Measurements from ENCODE around the gene AP2M1. TPM values are rescaled to one million over a fixed set of nuclear protein-coding genes. Genes with fewer than 3 reads are reported as not detected.
A peak's percentile ranks its signal among the peaks of the same experiment; 100 is the strongest.

AP2M1 gene
- total RNA-seq, 1 experiment from 2014 or later: 335 TPM

GRCh38 chr3:184174284-184174645 lies 390 bp upstream of the AP2M1 start:
- Histone ChIP-seq H3K27me3 (ENCODE audit: control insufficient read depth, insufficient read depth, low read length) (no peaks in the 10 kb centered on the region), H3K27ac (ENCODE audit: low read length) (peak overlapping the region; percentile 41), H3K9me3 (ENCODE audit: control insufficient read depth, insufficient read depth, low read depth, low read length) (no peaks in the 10 kb centered on the region), H3K4me1 (ENCODE audit: control insufficient read depth, insufficient read depth, low read length) (peaks cover 18% of the 10 kb centered on the region), H3K36me3 (ENCODE audit: control insufficient read depth, insufficient read depth, low read length) (peaks cover 8% of the 10 kb centered on the region; the same call in 1 of the 2 replicates), H3K4me3 (ENCODE audit: low read depth in 2 of 2, low read length in 2 of 2) (peak overlapping the region in 1 of 2 experiments; percentile 19; a peak in 2 of 4 replicates)
- in situ Hi-C loops (cut with HindIII; ENCODE audit: low pct_unique_long_range_greater_than_20kb, low sequenced_read_pairs): no loop called here
- ChIA-PET POLR2A (interaction anchor here (0.6 to 1.0 kb wide), 4 partner anchors 10 to 113 kb away, joined by 3 to 12 read pairs (median 8); partner anchors contain the start of gene DVL3), CTCF (interaction anchor here (1.0 kb wide), 1 partner anchor 134 kb away, joined by 4 read pairs; no protein-coding TSS in a partner anchor)
- TF ChIP-seq POLR2AphosphoS5 (IDR thresholded peaks at IDR 0.05; ENCODE audit: low read depth, low read length) (no peak), SIN3A (IDR thresholded peaks at IDR 0.05; ENCODE audit: borderline replicate concordance, insufficient read depth, low read depth, low read length) (no peak), TCF7L2 (IDR thresholded peaks at IDR 0.05; ENCODE audit: low read depth, low read length) (no peak)
- TF ChIP-seq, protein P1, sequence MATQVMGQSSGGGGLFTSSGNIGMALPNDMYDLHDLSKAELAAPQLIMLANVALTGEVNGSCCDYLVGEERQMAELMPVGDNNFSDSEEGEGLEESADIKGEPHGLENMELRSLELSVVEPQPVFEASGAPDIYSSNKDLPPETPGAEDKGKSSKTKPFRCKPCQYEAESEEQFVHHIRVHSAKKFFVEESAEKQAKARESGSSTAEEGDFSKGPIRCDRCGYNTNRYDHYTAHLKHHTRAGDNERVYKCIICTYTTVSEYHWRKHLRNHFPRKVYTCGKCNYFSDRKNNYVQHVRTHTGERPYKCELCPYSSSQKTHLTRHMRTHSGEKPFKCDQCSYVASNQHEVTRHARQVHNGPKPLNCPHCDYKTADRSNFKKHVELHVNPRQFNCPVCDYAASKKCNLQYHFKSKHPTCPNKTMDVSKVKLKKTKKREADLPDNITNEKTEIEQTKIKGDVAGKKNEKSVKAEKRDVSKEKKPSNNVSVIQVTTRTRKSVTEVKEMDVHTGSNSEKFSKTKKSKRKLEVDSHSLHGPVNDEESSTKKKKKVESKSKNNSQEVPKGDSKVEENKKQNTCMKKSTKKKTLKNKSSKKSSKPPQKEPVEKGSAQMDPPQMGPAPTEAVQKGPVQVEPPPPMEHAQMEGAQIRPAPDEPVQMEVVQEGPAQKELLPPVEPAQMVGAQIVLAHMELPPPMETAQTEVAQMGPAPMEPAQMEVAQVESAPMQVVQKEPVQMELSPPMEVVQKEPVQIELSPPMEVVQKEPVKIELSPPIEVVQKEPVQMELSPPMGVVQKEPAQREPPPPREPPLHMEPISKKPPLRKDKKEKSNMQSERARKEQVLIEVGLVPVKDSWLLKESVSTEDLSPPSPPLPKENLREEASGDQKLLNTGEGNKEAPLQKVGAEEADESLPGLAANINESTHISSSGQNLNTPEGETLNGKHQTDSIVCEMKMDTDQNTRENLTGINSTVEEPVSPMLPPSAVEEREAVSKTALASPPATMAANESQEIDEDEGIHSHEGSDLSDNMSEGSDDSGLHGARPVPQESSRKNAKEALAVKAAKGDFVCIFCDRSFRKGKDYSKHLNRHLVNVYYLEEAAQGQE (IDR thresholded peaks at IDR 0.05; ENCODE audit: insufficient read depth in 1 of 2, low read depth in 2 of 2, low read length in 1 of 2): no peak
- TF ChIP-seq, protein P2, sequence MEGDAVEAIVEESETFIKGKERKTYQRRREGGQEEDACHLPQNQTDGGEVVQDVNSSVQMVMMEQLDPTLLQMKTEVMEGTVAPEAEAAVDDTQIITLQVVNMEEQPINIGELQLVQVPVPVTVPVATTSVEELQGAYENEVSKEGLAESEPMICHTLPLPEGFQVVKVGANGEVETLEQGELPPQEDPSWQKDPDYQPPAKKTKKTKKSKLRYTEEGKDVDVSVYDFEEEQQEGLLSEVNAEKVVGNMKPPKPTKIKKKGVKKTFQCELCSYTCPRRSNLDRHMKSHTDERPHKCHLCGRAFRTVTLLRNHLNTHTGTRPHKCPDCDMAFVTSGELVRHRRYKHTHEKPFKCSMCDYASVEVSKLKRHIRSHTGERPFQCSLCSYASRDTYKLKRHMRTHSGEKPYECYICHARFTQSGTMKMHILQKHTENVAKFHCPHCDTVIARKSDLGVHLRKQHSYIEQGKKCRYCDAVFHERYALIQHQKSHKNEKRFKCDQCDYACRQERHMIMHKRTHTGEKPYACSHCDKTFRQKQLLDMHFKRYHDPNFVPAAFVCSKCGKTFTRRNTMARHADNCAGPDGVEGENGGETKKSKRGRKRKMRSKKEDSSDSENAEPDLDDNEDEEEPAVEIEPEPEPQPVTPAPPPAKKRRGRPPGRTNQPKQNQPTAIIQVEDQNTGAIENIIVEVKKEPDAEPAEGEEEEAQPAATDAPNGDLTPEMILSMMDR (IDR thresholded peaks at IDR 0.05): no peak
- no peak for DNase-seq (ENCODE audit: low read depth, low spot score)
- intact Hi-C loops (cut with micrococcal nuclease; ENCODE audit: unreplicated experiment): no loop called here
- ATAC-seq: no peak
- BruUV-seq (replicated peaks): no TSS peak

- H3K27me3 ChIP-seq (ENCODE audit: control insufficient read depth, insufficient read depth, low read length): no peaks in the 10 kb centered on the region
- no TSS peak for BruUV-seq (replicated peaks)
- peaks cover 18% of the 10 kb centered on the region for H3K4me1 ChIP-seq (ENCODE audit: control insufficient read depth, insufficient read depth, low read length)
- TF ChIP-seq TCF7L2 (IDR thresholded peaks at IDR 0.05; ENCODE audit: low read depth, low read length) (no peak), SIN3A (IDR thresholded peaks at IDR 0.05; ENCODE audit: borderline replicate concordance, insufficient read depth, low read depth, low read length) (no peak), POLR2AphosphoS5 (IDR thresholded peaks at IDR 0.05; ENCODE audit: low read depth, low read length) (no peak)
- H3K36me3 ChIP-seq (ENCODE audit: control insufficient read depth, insufficient read depth, low read length): peaks cover 11% of the 10 kb centered on the region; the same call in 1 of the 2 replicates
- no peak for ATAC-seq
- peak overlapping the region; percentile 80 to 86 for H3K4me3 ChIP-seq (ENCODE audit: low read depth in 2 of 2, low read length in 2 of 2)
- DNase-seq (ENCODE audit: low read depth, low spot score): no peak
- in situ Hi-C loops (cut with HindIII; ENCODE audit: low pct_unique_long_range_greater_than_20kb, low sequenced_read_pairs): no loop called here
- POLR2A ChIA-PET: no interaction called here
- H3K27ac ChIP-seq (ENCODE audit: low read length): peak overlapping the region; percentile 88
- intact Hi-C loops (cut with micrococcal nuclease; ENCODE audit: unreplicated experiment): loop anchor here (5.0 kb wide), 1 partner anchor 1158 kb away; no protein-coding TSS in a partner anchor
- H3K9me3 ChIP-seq (ENCODE audit: control insufficient read depth, insufficient read depth, low read depth, low read length): no peaks in the 10 kb centered on the region
- CTCF ChIA-PET: interaction anchor here (1.0 kb wide), 1 partner anchor 11 kb away, joined by 3 read pairs; the partner anchor contains the start of gene ABCF3
These were observed 851 bp downstream of the AP2M1 start for GRCh38 chr3:184175506-184175905.

DNA sequence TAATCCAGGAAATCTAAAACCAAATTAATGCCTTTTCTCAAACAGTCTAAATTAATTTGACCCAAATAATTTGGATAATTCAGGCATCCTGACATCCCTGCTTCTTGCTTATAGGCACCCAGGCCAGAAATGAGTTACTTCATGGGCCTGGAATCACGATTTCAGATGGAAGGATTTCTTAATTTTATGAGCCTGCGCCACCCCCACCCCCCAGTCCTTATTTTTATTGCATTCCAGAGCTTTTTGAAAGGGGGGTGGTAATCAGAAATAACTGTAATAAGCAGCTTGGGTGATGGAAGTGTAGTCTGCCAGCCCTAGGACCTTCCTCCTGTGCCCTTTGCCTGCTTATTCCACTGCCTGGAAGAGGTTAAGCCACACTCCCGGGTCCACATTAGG lies 1.3 kb downstream of the AP2M1 start:
- Histone ChIP-seq H3K4me1 (ENCODE audit: control insufficient read depth, insufficient read depth, low read length) (peaks cover 18% of the 10 kb centered on the region), H3K36me3 (ENCODE audit: control insufficient read depth, insufficient read depth, low read length) (peaks cover 9% of the 10 kb centered on the region; the same call in 1 of the 2 replicates), H3K27ac (ENCODE audit: low read length) (peak overlapping the region; percentile 88), H3K4me3 (ENCODE audit: low read depth in 2 of 2, low read length in 2 of 2) (peak overlapping the region; percentile 80 to 86), H3K9me3 (ENCODE audit: control insufficient read depth, insufficient read depth, low read depth, low read length) (no peaks in the 10 kb centered on the region), H3K27me3 (ENCODE audit: control insufficient read depth, insufficient read depth, low read length) (no peaks in the 10 kb centered on the region)
- in situ Hi-C loops (cut with HindIII; ENCODE audit: low pct_unique_long_range_greater_than_20kb, low sequenced_read_pairs): no loop called here
- ChIA-PET CTCF (interaction anchor here (1.0 kb wide), 1 partner anchor 10 kb away, joined by 3 read pairs; the partner anchor contains the start of gene ABCF3), POLR2A (no interaction called here)
- intact Hi-C loops (cut with micrococcal nuclease; ENCODE audit: unreplicated experiment): loop anchor here (5.0 kb wide), 1 partner anchor 1159 kb away; no protein-coding TSS in a partner anchor
- TF ChIP-seq SIN3A (IDR thresholded peaks at IDR 0.05; ENCODE audit: borderline replicate concordance, insufficient read depth, low read depth, low read length): no peak
- TF ChIP-seq, protein P2 (IDR thresholded peaks at IDR 0.05): no peak
- TF ChIP-seq, protein P1 (IDR thresholded peaks at IDR 0.05; ENCODE audit: insufficient read depth in 1 of 2, low read depth in 2 of 2, low read length in 1 of 2): no peak
- TF ChIP-seq POLR2AphosphoS5 (IDR thresholded peaks at IDR 0.05; ENCODE audit: low read depth, low read length): no peak
- ATAC-seq (no peak; the same call in 1 of the 2 replicates), DNase-seq (ENCODE audit: low read depth, low spot score) (no peak)
- BruUV-seq (replicated peaks): TSS peak; percentile 51
